HCT116 (cell line): Measurements from ENCODE around the gene FSD1.

Source experiments
- CTCF ChIP-seq, 3 experiments: fragments of 200-600 bp in 1 of 3; sonication (generic) in 1 of 3; IDR thresholded peaks in 2 of 3; conservative IDR thresholded peaks in 1 of 3; 2 replicates each; pipeline ENCODE4 v1.5.1; 2012 to 2017; ENCODE audit warnings: low read depth in 2 of 3, low read length in 2 of 3, antibody characterized with exemption in 1 of 3, borderline replicate concordance in 1 of 3, control low read depth in 1 of 3, mild to moderate bottlenecking in 1 of 3, mixed read lengths in 1 of 3, mixed run types in 1 of 3, moderate library complexity in 1 of 3; ENCODE audit not compliant: insufficient read depth in 1 of 3
- EGR1 ChIP-seq: IDR thresholded peaks from 2 replicates; pipeline ENCODE4 v1.6.1; 2012; ENCODE audit warnings: low read depth
- FOSL1 ChIP-seq: IDR thresholded peaks from 2 replicates; pipeline ENCODE4 v1.6.1; 2012; ENCODE audit warnings: low read depth
- POLR2A ChIP-seq: IDR thresholded peaks from 2 replicates; pipeline ENCODE4 v1.7.0; 2011; ENCODE audit warnings: borderline replicate concordance; ENCODE audit not compliant: insufficient read depth, insufficient read length; ENCODE audit errors: extremely low read depth
- POLR2AphosphoS5 ChIP-seq: IDR thresholded peaks from 2 replicates; pipeline ENCODE4 v1.6.1; 2011; ENCODE audit warnings: mild to moderate bottlenecking, low read depth, low read length, moderate library complexity
- RAD21 ChIP-seq: IDR thresholded peaks from 2 replicates; pipeline ENCODE4 v1.6.1; 2012; ENCODE audit warnings: low read depth, mild to moderate bottlenecking
- TCF7L2 ChIP-seq: IDR thresholded peaks from 2 replicates; pipeline ENCODE4 v1.7.0; 2011; ENCODE audit warnings: borderline replicate concordance, inconsistent platforms; ENCODE audit not compliant: insufficient read depth, insufficient read length; ENCODE audit errors: extremely low read depth
- YY1 ChIP-seq: IDR thresholded peaks from 2 replicates; pipeline ENCODE4 v1.6.1; 2011; ENCODE audit warnings: low read length, low read depth, moderate library complexity, mild to moderate bottlenecking; ENCODE audit not compliant: insufficient replicate concordance; ENCODE audit errors: extremely low read depth
- ZBTB33 ChIP-seq: IDR thresholded peaks from 2 replicates; pipeline ENCODE4 v1.6.1; 2011; ENCODE audit warnings: mild to moderate bottlenecking, low read length, moderate library complexity; ENCODE audit not compliant: insufficient replicate concordance; ENCODE audit errors: extremely low read depth

- TF ChIP-seq CTCF (IDR thresholded peaks at IDR 0.05 in 2 of 3, conservative IDR thresholded peaks at IDR 0.05 in 1 of 3; ENCODE audit: borderline replicate concordance in 1 of 3, insufficient read depth in 1 of 3, low read depth in 2 of 3, low read length in 2 of 3) (no peak), TCF7L2 (no peak), POLR2A (no peak), YY1 (no peak), FOSL1 (no peak), POLR2AphosphoS5 (no peak), EGR1 (no peak), RAD21 (no peak), ZBTB33 (no peak)
Measured at GRCh38 chr19:4345342-4346019, 41.1 kb downstream of the FSD1 start.
